Mesenchymal stem cell (in vitro differentiated cells and primary cell): Measurements from ENCODE around the gene ACOT11.

Experiments
- DNase-seq: peaks from one replicate; pipeline ENCODE4 v3.0.0-alpha.2; 2013
- H2AFZ ChIP-seq: one replicate; pipeline ENCODE4 v1.6.1; 2013; ENCODE audit warnings: low read depth, mild to moderate bottlenecking, control low read depth, inconsistent platforms, low read length, moderate library complexity
- H2AK5ac ChIP-seq: 2 replicates; pipeline ENCODE4 v1.6.1; 2013; ENCODE audit warnings: low read length, moderate library complexity, mild to moderate bottlenecking, inconsistent platforms; ENCODE audit not compliant: severe bottlenecking
- H2BK120ac ChIP-seq: one replicate; pipeline ENCODE4 v1.6.1; 2013; ENCODE audit warnings: low read depth, mild to moderate bottlenecking, inconsistent platforms, low read length, moderate library complexity
- H2BK12ac ChIP-seq, 2 experiments: one replicate each; pipeline ENCODE4 v1.6.1; 2013; ENCODE audit warnings: inconsistent platforms in 2 of 2, low read length in 2 of 2, mild to moderate bottlenecking in 2 of 2, moderate library complexity in 2 of 2, control low read depth in 1 of 2
- H2BK15ac ChIP-seq: one replicate; pipeline ENCODE4 v1.6.1; 2013; ENCODE audit warnings: mild to moderate bottlenecking, low read depth, inconsistent platforms; ENCODE audit not compliant: poor library complexity, severe bottlenecking
- H2BK5ac ChIP-seq: 2 replicates; pipeline ENCODE4 v1.6.1; 2013; ENCODE audit warnings: low read depth, mild to moderate bottlenecking, low read length, control low read depth, inconsistent platforms; ENCODE audit not compliant: poor library complexity, severe bottlenecking
- H3K14ac ChIP-seq, 2 experiments: one replicate each; pipeline ENCODE4 v1.6.1; 2013; ENCODE audit warnings: inconsistent platforms in 2 of 2, low read length in 2 of 2, control low read depth in 1 of 2, mild to moderate bottlenecking in 1 of 2, moderate library complexity in 1 of 2
- H3K18ac ChIP-seq, 2 experiments: one replicate each; pipeline ENCODE4 v1.6.1; 2013; ENCODE audit warnings: inconsistent platforms in 2 of 2, low read length in 2 of 2, control low read depth in 1 of 2, low read depth in 1 of 2, mild to moderate bottlenecking in 1 of 2
- H3K23ac ChIP-seq, 2 experiments: one replicate each; pipeline ENCODE4 v1.6.1; 2013; ENCODE audit warnings: inconsistent platforms in 2 of 2, low read length in 2 of 2, mild to moderate bottlenecking in 2 of 2, moderate library complexity in 2 of 2, control low read depth in 1 of 2
- H3K27ac ChIP-seq: 2 replicates; pipeline ENCODE4 v1.5.1; 2013; ENCODE audit warnings: mild to moderate bottlenecking, moderate library complexity, low read length, control low read depth, inconsistent platforms; ENCODE audit not compliant: poor library complexity, severe bottlenecking
- H3K27me3 ChIP-seq, 2 experiments: 2 replicates each; pipeline versions ENCODE4 v1.6.1 to v1.7.0; 2013; ENCODE audit warnings: low read length in 2 of 2, mild to moderate bottlenecking in 2 of 2, moderate library complexity in 2 of 2, control low read depth in 1 of 2, inconsistent platforms in 1 of 2; ENCODE audit not compliant: control insufficient read depth in 1 of 2, insufficient read depth in 1 of 2
- H3K36me3 ChIP-seq, 2 experiments: 2 replicates each; pipeline versions ENCODE4 v1.6.1 to v1.7.0; 2013; ENCODE audit warnings: low read length in 2 of 2, control low read depth in 1 of 2, inconsistent platforms in 1 of 2, low read depth in 1 of 2, mild to moderate bottlenecking in 1 of 2; ENCODE audit not compliant: insufficient read depth in 2 of 2, control insufficient read depth in 1 of 2
- H3K4ac ChIP-seq, 2 experiments: one replicate each; pipeline ENCODE4 v1.6.1; 2013; ENCODE audit warnings: inconsistent platforms in 2 of 2, low read length in 2 of 2, mild to moderate bottlenecking in 2 of 2, moderate library complexity in 2 of 2, control low read depth in 1 of 2, low read depth in 1 of 2
- H3K4me1 ChIP-seq: 2 replicates; pipeline ENCODE4 v1.6.1; 2013; ENCODE audit warnings: low read depth, low read length, control low read depth; ENCODE audit not compliant: control insufficient read depth, insufficient read depth
- H3K4me2 ChIP-seq: 2 replicates; pipeline ENCODE4 v1.6.1; 2013; ENCODE audit warnings: low read length, mild to moderate bottlenecking, inconsistent platforms; ENCODE audit not compliant: poor library complexity, severe bottlenecking
- H3K4me3 ChIP-seq, 2 experiments: 2 replicates each; pipeline versions ENCODE4 v1.5.1 to v1.7.0; 2013; ENCODE audit warnings: low read length in 2 of 2, mild to moderate bottlenecking in 2 of 2, control low read depth in 1 of 2, low read depth in 1 of 2; ENCODE audit not compliant: insufficient read depth in 1 of 2
- H3K79me1 ChIP-seq: replicated peaks from 2 replicates; pipeline ENCODE4 v1.6.1; 2013; ENCODE audit warnings: mild to moderate bottlenecking, control low read depth, low read length, inconsistent platforms; ENCODE audit not compliant: poor library complexity, severe bottlenecking
- H3K9ac ChIP-seq: 2 replicates; pipeline ENCODE4 v1.7.0; 2013; ENCODE audit warnings: mild to moderate bottlenecking, low read length, moderate library complexity
- H3K9me3 ChIP-seq: 2 replicates; pipeline ENCODE4 v1.7.0; 2013; ENCODE audit warnings: mild to moderate bottlenecking, low read length; ENCODE audit not compliant: control insufficient read depth
- H4K8ac ChIP-seq: one replicate; pipeline ENCODE4 v1.6.1; 2013; ENCODE audit warnings: inconsistent platforms, mild to moderate bottlenecking, low read length, moderate library complexity
- H4K91ac ChIP-seq: one replicate; pipeline ENCODE4 v1.6.1; 2013; ENCODE audit warnings: mild to moderate bottlenecking, low read length, inconsistent platforms
- WGBS: methylation state at CpG from one replicate; pipeline ENCODE4 v1.1.7; 2013; ENCODE audit warnings: mixed read lengths; 5-methylcytosine and 5-hydroxymethylcytosine counted together

Gene ACOT11

GRCh38 chr1:54606990-54607325 is 58.9 kb downstream of the ACOT11 start:
- H3K36me3 ChIP-seq, result no peaks in the 10 kb centered on the region
- H3K23ac ChIP-seq, result no peak overlapping the region
- no peak overlapping the region for H3K4me2 ChIP-seq
- H3K14ac ChIP-seq, result no peak overlapping the region
- no peak overlapping the region for H3K9ac ChIP-seq
- H2AK5ac ChIP-seq, result no peak overlapping the region
- H4K91ac ChIP-seq, result no peak overlapping the region
- H2BK120ac ChIP-seq, result no peak overlapping the region
- H3K27me3 ChIP-seq, result no peaks in the 10 kb centered on the region
- H3K18ac ChIP-seq, result no peak overlapping the region
- H3K9me3 ChIP-seq, result no peaks in the 10 kb centered on the region
- H3K4me1 ChIP-seq, result peaks cover 49% of the 10 kb centered on the region
- no peak overlapping the region for H2BK12ac ChIP-seq
- H2AFZ ChIP-seq, result no peak overlapping the region
- no peak overlapping the region for H2BK15ac ChIP-seq
- DNase-seq, result no peak
- H3K4me3 ChIP-seq, result no peak overlapping the region
- no peak overlapping the region for H3K4ac ChIP-seq
- H4K8ac ChIP-seq, result no peak overlapping the region
- whole genome bisulfite sequencing, result 95% methylated on average over 13 of the region's 13 CpGs
- H3K27ac ChIP-seq, result no peak overlapping the region
- H2BK5ac ChIP-seq, result no peak overlapping the region
- H3K79me1 ChIP-seq, result no peaks in the 10 kb centered on the region

DNA sequence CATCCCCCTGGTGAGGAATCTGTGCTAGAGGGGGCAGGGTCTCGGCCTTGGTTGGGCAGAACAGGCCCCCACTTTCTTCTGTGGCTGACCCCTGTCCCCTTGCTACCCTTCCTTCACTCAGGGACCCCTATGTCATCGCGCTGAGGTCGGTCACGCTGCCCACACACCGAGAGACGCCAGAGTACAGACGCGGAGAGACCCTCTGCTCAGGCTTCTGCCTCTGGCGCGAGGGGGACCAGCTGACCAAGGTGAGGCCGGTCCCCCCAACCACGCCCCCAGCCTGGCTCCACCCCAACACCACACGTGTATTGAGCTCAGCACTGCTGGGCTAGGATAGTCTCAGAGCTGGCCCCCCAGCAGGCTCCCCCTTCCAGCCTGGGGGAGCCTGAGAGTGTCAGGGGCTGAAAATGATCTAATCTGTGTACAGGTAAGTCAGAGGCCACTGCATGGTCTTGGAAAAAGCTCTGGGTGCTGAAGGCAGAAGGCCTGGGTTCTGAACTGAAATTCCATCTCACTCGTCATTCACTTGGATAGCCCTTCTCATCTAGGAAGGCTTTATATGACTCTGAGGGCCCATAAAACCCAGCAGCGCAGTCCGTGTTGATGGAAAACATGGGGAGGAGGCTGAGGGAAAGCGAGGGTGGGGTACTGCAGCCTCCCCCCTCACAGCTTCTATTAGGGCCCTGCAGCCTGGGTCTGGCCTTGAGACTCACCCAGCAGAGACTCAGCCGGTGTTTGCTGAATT is 60.0 kb downstream of the ACOT11 start:
- Histone ChIP-seq H3K9ac (no peak overlapping the region), H2BK5ac (no peak overlapping the region), H3K79me1 (no peaks in the 10 kb centered on the region), H2AFZ (no peak overlapping the region), H3K23ac (no peak overlapping the region), H2BK120ac (no peak overlapping the region), H3K4me1 (peaks cover 42% of the 10 kb centered on the region), H2BK15ac (no peak overlapping the region), H3K4me3 (no peak overlapping the region), H3K27me3 (no peaks in the 10 kb centered on the region), H4K91ac (no peak overlapping the region), H3K9me3 (no peaks in the 10 kb centered on the region), H3K4ac (no peak overlapping the region), H3K4me2 (no peak overlapping the region), H2AK5ac (peak overlapping the region; percentile 38), H2BK12ac (no peak overlapping the region), H3K18ac (no peak overlapping the region), H4K8ac (no peak overlapping the region), H3K36me3 (no peaks in the 10 kb centered on the region), H3K14ac (peak overlapping the region in 1 of 2 experiments; percentile 15), H3K27ac (no peak overlapping the region)
- DNase-seq, result no peak
- 86% methylated on average over 17 of the region's 19 CpGs for whole genome bisulfite sequencing

DNA sequence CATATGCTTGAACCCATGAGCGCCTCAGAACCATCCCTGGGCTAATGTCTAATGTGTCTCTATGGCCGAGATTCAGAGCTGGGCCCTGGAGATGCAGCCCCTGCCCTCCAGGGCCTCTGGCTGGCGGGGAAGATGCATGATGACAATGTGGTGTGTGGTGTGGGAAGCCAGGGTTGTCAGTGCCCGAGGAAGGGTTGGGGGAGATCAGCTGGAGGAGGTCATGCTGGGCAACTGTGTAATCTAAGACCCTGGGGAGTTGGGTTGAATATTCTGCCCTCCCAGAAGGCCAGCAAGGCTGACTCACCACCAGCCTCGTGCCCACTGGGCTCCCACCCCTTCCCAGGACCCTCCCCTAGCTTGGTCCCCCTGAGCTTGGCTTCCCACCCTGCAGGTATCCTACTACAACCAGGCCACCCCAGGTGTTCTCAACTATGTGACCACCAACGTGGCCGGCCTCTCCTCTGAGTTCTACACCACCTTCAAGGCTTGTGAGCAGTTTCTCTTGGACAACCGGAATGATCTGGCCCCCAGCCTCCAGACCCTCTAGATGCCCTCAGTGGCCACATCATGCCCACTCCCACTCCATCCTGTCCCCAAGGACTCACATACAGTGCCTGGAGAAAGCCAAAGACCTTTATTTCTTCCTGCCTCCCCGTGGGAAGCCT is 60.7 kb downstream of the ACOT11 start:
- peaks cover 38% of the 10 kb centered on the region for H3K4me1 ChIP-seq
- no peak overlapping the region for H3K23ac ChIP-seq
- H3K18ac ChIP-seq, result no peak overlapping the region
- no peak overlapping the region for H2BK12ac ChIP-seq
- H2BK120ac ChIP-seq, result no peak overlapping the region
- H3K4me3 ChIP-seq, result no peak overlapping the region
- H4K8ac ChIP-seq, result no peak overlapping the region
- H2BK15ac ChIP-seq, result no peak overlapping the region
- no peak overlapping the region for H3K9ac ChIP-seq
- no peaks in the 10 kb centered on the region for H3K36me3 ChIP-seq
- no peak overlapping the region for H2AFZ ChIP-seq
- no peak overlapping the region for H3K14ac ChIP-seq
- no peak overlapping the region for H3K27ac ChIP-seq
- H3K9me3 ChIP-seq, result no peaks in the 10 kb centered on the region
- no peak overlapping the region for H4K91ac ChIP-seq
- H3K27me3 ChIP-seq, result no peaks in the 10 kb centered on the region
- no peak overlapping the region for H2BK5ac ChIP-seq
- no peaks in the 10 kb centered on the region for H3K79me1 ChIP-seq
- no peak for DNase-seq
- H3K4ac ChIP-seq, result no peak overlapping the region
- WGBS, result 82% methylated on average over 8 of the region's 9 CpGs
- no peak overlapping the region for H3K4me2 ChIP-seq
- H2AK5ac ChIP-seq, result peak overlapping the region; percentile 13

- Histone ChIP-seq H3K4me2 (no peak overlapping the region), H3K14ac (no peak overlapping the region), H4K8ac (no peak overlapping the region), H3K27me3 (peaks cover 0 to 1% of the 10 kb centered on the region in 2 experiments), H3K79me1 (no peaks in the 10 kb centered on the region), H4K91ac (no peak overlapping the region), H3K36me3 (no peaks in the 10 kb centered on the region), H2BK5ac (no peak overlapping the region), H2AFZ (no peak overlapping the region), H3K23ac (no peak overlapping the region), H3K9me3 (no peaks in the 10 kb centered on the region), H3K18ac (no peak overlapping the region), H2BK120ac (no peak overlapping the region), H3K27ac (no peak overlapping the region), H3K4me1 (peaks cover 37% of the 10 kb centered on the region), H2BK12ac (no peak overlapping the region), H3K9ac (no peak overlapping the region), H2BK15ac (peak overlapping the region; percentile 37), H3K4ac (no peak overlapping the region), H3K4me3 (no peak overlapping the region), H2AK5ac (peak overlapping the region; percentile 13)
- DNase-seq, result no peak
- 86% methylated on average over 16 of the region's 16 CpGs for WGBS
Measured at GRCh38 chr1:54609301-54609921, 61.4 kb downstream of the ACOT11 start.
